ENCODE measurements around the gene FAM236C.
"Not testable (repeated sequence)": the region's sequence is repeated elsewhere in the genome, so short reads cannot be mapped to it uniquely, and the experiment has no call there.

The FAM236C gene
- 0 reads per million in 3 experiments for total RNA-seq

DNA sequence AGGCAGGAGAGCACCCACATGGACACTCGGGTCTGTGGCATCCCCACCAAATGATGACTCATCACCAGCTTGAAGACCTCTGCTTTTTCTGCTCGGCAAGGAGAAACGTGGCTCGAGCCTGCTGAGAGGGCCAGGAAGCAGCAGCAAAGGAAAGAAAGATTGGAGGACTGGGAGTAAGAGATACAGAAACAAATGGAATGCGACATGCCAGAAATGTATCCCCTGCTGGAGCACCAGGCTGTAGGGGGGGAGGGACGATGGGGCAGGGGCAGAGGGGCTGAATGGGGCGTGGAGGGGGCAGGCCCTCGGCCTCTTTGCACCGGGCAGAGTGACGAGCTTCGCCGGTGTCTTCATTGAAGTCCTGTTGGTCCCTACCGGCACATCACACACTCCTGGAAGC, at the start of gene FAM236C:
Gene FAM236C, plus strand, starts transcription at position 301 of the 400 bp plus-strand sequence. CDS start 100 bp downstream, outside the sequence.
- not testable (repeated sequence) for DNase-seq

DNA sequence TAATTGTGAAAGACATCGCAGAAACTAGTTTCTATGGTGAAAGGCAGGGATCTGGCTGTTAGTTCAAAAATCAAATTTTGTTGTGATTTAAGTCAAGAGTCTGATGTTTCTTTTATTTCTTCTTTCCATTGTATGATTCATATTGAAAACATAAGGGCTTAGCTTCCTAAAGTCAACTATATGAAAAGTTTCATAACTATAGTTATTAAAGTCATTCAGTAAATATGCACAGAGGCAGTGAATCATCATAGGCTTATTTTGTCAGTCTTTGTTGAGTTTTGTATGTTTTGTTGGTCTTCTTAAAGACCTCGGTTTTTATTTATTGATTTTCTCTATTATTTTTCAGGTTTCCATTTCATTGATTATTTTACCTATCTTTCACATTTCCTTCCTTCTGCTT, 29.5 kb upstream of the FAM236C start:
- not testable (repeated sequence) for DNase-seq

DNA sequence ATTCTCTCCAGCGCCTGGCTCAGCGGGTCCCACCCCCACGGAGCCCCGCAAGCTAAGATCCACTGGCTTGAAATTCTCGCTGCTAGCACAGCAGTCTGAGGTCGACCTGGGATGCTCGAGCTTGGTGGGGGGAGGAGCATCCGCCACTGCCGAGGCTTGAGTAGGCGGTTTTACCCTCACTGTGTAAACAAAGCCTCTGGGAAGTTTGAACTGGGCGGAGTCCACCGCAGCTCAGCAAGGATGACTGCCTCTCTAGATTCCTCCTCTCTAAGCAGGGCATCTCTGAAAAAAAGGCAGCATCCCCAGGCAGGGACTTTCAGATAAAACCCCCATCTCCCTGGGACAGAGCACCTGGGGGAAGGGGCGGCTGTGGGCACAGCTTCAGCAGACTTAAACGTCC, 22.7 kb upstream of the FAM236C start:
- not testable (repeated sequence) for DNase-seq

DNA sequence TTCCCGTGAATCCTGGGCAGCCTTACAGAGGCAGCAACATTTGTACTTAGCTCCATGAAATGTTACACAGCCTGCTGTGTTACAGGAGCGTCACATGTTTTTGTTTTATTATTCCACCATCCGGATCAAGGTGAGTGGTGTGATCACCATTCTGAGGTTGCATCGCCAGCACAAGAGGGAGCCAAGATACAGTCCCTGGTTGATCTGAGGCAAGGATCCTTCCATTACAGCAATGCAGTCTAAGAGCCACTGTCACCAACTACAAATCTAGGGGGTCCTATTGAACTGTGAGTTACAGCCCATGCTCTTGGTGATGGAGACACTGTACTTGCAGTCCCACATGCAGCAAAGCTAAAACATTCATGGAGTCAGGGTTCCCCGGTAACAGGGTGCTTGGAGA, 3.7 kb downstream of the FAM236C start:
- DNase-seq = not testable (repeated sequence)

DNA sequence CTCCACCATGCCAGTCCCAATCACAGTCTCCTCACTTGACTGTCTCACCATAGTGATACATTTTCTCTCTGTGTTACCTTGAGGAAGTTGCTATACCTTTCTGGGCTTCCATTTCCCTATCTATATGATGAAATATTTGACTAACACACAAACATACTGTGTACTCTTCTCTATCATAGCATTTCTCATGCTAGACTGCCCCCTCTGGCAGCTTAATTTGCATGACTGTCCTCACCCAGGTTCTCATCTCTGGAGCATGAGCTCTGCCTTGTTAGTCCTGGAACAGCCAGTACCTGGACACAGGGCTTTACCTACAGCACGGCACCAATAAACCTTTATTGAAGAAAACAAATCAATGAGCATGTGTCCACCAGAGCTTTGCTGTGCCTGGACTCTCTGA, 19.9 kb downstream of the FAM236C start:
- DNase-seq = not testable (repeated sequence)

DNA sequence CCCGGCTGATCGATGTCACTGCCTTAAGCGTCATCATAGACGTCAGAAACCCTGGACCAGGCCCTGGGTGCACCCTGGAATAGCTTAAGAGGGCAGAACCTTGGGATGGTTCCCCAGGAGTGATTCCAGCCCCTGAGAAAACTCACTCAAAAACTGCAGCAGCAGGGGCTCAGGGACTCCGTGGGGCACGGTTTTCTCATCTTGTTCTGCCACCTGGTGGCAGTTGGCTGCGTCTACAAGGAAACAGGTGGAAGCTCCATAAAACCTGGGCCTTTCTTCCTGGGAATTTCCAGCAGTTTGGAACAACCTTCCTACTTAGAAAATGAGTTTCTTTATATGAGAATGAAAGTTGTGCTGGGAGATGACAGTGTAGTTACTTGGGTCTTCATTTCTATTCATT, 24.0 kb downstream of the FAM236C start:
- not testable (repeated sequence) for DNase-seq

DNA sequence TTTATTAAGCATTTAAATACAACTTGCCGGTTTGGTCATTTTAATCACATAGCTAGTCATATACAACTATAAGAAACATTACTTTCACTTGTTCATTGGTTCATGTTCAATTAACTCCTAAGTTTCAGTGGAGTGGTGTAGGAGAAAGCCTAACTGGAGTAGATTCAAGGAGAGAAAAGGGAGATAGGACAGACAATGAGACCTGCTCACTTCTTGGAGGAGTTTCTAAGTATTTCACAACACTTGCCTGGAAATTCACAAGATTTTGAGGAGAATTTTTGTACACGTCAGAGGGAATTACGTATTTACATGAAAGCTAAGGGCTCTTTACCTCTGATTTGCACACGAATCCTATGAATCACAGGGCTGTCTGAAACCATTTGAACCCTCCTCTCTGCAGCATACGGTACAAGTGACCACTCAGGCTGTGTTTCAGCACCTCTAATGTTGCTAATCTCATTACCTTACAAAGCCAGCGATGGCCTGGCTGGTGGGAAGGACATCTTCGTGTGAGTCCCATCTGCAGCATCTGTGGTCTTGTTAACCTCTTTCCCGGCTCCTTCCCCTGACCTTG, 24.6 kb downstream of the FAM236C start:
- DNase-seq = not testable (repeated sequence)

DNA sequence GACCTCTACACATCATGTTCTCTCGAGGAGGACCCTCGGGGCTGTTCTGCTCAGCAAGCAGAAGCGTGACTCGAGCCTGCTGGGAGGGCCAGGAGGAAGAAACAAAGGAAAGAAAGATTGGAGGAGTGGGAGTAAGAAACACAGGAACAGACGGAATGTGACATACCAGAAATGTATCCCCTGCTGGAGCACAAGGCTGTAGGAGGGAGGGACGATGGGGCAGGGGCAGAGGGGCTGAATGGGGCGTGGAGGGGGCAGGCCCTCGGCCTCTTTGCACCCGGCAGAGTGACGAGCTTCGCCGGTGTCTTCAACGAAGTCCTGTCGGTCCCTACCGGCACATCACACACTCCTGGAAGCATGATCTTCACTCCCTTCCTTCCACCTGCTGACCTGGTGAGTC, 25.5 kb downstream of the FAM236C start, which contains the start of gene FAM236A:
Gene FAM236A, plus strand, starts transcription at position 301 of the 400 bp plus-strand sequence. Its CDS starts 57 bp downstream, at position 358.
- not testable (repeated sequence) for DNase-seq

DNA sequence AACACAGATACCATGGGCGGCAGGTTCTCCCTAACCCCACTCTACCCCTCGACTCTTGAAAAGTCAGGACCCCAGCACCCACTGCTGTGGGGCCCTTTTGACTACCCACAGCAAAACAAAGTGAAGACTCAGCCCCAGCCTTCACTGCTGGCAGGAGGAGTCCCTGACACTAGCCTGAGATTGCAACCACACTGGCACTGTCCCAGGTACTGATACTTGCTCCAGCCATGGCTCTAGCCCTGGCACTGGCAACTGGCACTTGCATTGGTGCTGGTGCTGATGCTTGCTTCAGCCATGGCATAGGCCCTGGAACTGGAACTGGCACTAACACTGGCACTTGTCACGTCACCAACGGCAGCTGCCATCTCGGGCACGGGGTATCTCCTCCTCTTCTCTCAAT, 29.9 kb downstream of the FAM236C start:
- DNase-seq = not testable (repeated sequence)

DNA sequence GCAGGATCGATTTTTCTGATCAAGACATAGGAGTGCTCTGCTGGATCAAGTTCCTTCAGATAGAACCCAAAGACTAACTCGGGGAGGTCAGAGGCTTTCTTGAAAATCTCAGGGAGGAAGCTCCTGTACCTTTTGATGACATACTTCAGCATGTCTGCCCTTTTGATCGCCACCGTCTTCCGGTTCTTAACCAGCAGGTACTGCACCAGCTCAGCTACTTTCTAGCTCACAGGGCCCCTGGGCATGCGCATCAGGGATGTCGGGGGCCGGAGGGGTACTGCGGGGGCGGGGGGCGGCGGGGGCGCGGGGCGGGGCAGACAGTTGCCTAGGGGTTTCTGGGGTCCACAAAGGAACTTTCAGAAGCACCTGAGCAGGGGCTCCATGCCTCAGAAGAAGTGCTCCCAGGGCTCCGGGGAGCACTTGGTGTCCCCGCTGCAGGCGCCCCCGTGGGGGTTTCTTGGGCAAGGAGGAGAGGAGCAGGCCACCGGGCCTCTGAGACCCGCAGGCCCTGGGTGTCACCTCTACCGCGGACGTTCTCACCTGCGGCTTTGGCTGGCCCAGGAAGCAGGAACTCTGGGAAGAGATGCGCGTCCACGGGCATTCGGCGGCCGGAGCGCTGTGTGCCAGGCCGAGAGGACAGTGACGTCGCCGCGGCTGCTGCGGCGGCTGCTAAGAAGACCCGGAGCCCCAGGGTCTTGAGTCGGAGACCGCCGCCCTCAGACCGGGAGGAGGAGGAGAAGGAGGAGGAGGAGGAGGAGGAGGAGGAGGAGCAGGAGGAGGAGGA, 30.8 kb downstream of the FAM236C start:
- not testable (repeated sequence) for DNase-seq

DNA sequence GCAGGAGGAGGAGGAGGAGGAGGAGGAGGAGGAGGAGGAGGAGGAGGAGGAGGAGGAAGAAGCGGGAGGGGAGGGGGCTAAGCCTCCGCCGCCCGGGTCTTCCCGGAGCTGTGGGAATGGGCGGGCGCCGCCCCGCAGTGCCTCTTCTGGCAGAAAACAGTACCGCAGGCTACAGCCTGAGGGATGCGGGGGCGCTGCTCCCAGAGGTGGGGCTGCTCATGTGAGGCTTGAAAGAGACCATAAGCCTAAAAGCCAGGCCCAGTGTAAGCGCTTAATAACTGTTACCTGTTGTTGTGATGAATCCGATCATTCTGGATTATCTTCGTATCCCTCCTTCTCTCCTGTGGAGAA, 31.4 kb downstream of the FAM236C start, which contains the start of gene DMRTC1:
Gene DMRTC1, minus strand, starts transcription at position 19 of the 351 bp plus-strand sequence. CDS start 68,143 bp downstream, outside the sequence.
- DNase-seq = not testable (repeated sequence)

DNA sequence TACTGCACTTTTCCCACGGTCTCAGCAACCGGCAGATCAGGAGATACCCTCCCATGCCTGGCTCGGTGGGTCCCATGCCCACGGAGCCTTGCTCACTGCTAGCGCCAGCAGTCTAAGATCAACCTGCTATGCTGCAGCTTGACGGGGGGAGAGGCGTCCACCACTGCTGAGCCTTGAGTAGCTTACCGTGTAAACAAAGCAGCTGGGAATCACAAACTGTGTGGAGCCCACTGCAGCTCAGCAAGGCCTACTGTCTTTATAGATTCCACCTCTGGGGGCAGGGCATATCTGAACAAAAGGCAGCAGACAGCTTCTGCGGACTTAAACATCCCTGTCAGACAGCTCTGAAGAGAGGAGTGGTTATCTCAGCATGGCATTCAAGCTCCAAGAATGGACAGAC, 47.6 kb downstream of the FAM236C start:
- DNase-seq = not testable (repeated sequence)

Data from central memory CD4-positive, alpha-beta T cell (primary cell).